UCSD-AML1 (cell line): Measurements from ENCODE around the gene TNRC18.
A peak's percentile ranks its signal among the peaks of the same experiment; 100 is the strongest.

ENCODE experiments used
- DNase-seq: peaks from one replicate; lab custom pipeline; 2025; ENCODE audit not compliant: unreplicated experiment; lab: John Stamatoyannopoulos, UW

Gene TNRC18

DNA sequence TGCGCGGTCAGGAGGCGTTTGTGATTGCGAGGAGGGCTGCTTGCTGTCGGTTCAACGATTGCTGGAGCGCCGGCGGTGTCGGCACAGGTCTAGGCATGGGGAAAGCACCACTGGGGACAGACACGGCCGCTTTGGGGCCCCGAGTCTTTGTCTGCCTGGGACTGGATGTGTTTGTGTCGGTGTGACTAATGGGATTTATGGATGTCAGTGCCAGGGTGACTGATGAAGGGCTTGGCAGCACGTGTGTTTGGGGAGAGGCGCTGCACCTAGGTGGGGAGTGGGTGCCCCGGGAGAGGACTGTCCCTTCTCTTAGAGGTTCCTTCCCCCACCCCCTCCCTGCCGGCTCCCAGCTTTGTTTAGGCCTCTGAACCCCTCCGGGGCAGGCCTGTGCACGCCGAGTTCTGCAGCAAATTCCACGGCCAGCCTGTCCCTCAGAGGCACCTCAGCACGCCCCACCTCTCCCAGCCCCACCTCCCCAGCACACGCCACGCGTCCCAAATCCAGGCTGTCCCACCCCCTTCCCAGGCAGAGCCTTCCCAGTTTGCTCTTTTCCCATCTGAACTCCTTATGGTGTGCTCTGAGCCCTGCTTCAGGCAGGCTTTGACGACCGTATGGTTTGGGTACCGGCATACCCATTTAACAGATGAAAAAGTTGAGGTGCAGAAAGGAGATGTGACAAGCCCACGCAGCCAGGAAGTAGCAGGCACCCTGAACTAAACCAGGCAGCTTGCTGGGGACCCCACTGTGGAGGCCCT, 6.4 kb upstream of the TNRC18 start:
- DNase-seq, result no peak

DNA sequence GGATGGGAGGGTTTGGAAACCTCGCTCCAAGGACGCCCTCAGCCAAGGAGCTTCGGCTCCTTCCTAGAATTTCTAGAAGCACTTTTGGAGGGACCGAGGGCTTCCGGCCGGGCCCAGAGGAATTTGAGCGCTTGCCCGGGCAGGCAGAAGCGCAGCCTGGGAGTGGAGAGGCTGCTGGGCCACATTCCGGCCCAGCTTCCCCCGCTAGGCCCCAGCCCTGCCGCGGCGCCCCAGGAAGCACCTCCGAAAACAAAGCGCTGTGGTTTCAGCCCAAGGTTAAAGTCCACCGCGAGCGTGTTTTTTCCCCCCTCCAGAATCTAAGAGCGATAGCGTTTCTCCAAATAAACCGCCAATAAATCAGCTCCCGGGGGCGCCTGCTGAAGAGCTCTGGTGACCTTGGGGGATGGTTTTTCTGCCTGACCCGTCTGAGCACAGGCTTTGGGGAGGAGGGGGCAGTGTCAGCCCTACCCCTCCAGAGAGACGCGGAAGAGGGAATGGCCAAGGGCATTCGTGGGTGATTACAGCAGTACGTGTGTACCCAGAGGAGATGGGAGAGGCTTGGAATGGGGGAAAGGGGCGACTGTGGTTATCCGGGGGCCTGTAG, 5.7 kb upstream of the TNRC18 start:
- peak; percentile 51 for DNase-seq

DNA sequence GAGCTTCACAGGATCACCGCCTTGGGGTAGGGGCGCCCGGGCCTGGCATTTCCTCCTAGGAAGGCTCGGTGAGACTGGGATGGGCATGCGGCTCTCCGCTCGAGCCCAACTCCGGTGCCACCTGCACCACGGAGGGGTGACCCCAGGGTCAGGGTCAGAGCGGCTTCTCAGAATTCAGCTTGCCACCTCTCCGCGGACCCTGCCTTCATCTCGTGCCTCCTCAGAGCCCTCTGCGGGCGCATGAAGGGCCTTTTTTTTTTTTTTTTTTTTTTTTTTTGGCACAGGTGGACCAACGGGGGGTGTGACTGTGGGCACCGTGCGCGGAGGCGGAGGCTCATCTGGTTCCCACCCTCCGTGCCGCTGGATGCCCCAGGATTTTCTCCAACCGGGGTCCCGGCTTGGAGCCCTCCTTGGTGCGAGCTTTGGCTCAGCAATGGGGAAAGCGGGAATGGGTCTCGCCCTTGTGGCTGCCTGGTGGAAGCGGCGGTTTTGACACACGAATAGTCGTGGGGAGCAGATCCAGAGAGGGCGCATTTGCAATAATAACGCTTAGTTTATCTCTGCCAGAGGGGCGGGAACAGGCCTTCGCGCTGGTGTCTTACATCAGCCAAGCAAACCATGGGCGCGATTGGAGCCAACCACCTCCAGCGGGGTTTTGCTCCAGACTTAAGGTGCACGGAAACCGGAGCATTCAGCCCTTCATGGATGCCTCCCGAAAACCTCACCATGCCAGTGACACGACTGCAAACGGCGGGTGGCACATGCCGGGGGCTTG, 5.0 kb upstream of the TNRC18 start:
- peak; percentile 55 for DNase-seq

DNA sequence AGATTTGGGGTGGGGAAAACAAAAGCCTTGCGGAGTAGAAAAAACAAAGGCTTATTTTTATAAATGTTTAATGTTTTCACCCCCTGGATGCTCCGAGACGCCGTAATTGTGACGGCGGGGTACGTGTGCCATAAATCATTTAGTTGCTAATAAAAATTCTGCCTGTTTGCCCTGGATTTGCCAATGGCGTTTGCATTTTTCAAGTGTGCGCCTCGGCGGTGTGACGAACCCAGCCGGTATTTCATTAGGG, 2.5 kb upstream of the TNRC18 start:
- DNase-seq, result no peak

DNA sequence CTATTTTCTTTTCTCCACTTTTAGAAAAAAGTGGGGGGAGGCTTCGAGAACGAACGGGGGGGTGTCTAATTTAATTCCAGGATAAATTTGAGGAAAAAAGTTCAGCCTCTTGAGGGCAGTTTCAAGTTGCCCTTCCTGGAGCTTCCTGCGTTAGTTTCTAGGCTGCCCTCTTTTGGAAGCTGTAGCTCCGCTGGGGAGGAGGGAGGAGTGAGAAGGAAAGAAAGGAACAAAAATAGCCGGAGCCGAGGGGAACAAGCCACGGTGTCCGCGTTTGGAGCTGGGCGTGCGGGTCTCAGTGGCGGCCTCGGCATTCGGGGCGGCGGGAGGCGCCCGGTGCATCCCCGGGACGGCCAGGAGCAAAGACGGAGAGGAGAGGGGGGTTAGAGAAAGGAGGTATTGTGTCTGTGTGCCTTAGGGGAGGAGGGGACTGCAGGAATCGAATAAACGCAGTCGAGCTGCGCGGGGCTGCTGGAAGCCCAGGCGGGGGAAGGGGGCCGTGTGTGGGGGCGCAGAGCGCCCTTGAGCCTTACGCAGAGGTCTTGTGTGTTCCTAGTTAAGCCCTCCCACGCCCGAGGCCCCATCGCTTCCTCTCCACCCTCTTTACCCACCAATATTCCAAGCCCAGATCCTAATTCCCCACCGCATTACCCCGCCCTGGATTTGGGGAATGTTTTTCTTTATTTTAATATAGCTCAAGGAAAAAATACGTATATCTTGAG, 2.0 kb upstream of the TNRC18 start:
- peak; percentile 54 for DNase-seq

DNA sequence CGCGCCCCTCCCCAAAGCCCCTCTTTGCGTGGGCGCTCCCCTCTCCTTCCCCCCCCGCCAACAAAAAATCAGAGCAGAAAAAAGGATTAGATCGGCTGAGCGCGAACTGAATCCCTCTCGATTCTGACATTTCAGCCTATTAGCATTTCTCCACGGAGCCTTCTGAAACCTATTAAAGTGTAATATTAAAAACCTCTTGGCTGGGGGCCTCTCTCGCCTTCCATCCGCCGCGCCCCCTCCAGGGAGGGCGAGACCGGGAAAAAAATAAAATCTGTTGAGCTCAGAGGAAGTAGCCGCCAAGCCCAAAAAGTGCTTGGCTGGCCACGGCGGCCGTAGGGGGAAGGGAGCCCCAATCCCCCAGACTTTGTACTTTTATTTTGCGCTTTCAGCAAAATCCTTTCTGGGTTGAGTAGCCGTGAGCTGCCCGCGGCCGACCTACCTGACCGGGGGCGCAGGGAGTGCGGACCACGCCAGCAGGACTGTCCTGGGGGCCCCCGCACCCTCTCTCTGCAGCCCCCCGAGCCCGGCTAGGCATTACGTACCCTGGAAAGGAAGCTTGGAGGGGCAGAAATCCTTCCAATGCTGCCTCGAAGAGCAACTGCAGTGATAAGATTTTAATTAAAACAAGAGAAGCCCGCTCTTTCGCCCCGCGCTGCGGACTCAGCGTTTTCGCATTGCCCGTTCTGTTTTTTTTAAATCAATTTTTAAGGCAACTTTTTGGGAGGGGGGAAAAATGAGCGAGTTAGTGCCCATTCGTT, 1.3 kb upstream of the TNRC18 start:
- peak; percentile 16 for DNase-seq

DNA sequence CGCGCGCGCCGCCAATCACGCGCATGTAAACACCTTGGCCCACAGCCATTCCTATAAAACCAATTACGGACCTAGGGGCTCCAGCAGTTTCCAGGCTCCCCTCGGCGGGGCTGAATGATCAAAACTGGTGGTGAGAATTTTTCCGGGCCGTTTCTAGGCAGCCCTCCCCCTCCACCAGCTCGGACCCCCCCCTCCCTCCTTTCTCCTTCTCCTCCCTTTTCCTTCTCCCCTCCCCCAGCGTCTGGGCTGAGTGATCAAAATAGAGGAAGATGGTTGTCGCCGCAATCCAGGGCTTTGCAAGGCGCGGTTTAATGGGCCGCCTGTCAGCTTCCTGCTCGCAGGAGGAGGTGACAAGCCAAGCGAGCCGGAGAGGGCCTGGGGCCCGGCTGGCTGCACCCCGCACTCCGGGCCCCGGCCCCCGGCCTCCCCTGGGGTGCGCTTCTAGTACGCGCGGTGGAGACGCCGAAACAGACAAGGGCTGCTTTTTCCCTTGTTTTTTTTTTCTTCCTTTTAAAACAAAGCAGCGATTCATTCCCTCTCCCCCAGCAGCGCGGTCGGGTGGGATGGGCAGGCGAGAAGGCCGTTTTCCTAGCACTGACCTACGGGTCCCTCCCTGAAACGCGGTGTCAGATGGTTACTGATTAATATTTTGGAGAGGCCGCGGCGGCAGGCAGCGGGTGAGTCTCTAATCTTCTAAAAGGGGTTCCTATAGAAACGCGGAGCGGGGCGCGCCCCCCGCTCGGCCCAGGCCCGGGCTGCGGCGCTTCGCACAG, 528 bp upstream of the TNRC18 start:
- DNase-seq, result peak; percentile 88

DNA sequence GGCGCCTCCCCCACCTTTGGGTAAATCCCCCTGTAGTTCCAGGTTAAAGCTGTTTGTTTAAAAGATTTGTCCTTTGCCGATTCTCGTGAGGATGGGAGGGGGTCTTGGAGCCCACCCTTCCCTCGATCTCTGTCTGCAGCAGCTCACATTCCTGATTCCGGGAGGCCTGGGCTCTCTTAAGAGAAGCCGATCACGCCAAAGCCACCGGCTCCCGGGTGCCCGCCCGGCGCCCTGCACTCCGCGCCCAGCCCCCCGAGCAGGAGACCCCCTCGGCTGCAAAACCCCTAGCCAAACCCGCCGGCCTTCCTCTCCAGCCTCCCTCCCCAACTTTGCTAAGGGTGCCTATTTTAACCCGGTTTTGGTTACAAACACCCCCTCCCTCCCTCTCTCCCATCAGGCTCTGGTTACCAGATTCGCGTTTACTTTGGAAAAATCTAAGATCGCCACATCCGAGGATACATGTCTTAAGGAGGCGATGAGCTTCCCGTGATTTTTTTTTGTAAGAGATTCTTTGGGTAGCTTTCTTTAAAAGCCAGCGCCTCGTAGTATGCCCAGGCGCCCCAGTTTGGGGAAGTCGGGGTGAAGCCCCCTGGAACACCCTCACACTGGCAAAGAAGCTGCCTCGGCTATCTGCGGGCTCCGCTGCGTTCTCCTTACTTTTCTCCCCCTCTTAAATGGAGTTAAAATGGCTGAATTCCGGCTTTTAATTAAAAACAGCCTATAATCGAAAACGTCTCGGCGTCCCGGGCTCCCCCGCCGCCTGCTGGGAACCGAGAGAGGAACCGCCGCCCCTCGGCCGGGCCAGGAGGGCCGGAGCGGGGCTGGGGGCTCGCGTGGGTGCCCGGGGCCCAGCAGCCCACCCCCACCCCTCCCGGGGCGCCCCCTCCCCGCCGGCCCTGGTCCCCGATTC, 983 bp downstream of the TNRC18 start:
- no peak for DNase-seq

DNA sequence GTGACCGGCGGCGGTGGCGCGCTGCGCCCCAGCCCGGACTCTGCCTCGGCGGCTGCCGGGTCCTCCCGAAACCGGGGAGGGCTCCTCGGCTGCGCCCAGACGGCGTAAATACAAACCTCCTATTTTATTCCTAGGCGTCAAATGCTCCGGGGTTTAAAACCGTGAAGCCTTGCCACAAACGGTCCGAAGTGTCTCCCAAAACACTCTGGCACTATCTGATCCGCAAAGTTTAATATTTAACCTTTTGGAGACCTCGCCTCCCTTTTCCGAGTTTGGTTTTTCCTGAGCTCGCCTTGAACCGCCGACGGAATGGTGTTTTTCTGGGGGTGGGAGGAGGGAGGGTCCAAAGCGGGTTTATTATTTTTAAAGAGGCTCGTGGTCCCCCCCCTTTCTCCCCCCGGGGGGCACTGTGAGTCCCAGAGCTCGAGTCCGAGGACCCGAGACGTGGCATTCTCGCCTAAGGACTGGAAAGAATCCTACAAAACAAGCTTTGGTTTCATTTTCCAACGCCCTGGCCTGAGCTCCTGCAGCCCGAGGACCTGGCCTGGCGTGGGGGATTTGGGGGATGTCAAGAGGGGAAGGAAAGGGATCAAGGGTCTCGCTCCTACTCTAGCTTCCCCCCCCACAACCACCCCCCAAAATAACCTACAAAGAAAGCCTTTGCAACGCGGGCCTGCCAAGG, 1.8 kb downstream of the TNRC18 start:
- no peak for DNase-seq

DNA sequence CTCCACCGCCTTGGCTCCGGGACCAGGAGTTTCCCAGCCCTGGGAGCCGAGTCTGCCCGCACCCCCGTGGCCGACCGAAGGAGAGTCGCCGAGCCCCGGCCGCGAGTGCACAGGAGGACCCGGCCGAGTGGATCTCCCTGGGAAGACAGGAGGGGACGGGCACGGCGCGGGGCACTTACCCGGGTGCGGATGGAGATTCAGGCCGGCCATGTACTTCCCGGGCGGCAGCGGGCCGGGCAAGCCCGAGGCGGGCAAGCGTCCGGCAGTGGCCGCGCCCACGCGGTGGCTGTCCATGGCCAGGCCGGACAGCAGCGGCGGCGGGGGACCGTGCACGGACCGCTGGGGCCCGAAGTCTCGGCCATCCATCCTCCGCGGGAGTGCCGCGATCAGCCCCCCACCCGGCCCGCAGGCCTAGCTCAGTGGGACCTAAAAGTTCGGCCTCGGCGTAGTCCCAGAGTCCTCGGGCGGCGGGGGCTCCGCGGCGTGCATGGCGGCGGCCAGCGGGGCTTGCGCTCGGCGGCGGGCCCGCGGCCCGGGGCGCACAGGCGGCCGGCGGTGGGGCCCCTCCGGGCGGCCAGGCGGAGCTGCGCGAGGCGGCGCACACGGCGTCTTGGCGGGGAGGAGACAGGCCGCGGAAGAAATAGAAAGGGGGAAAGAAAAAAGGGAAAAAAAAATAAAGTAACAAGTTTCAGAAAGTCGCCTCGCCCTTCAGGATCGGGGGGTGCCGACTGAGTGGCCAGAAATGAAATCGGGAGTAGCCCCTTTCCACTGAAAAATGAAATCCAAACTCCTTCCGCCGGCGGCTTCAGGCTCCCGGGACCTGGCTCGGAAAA, 2.5 kb downstream of the TNRC18 start:
- DNase-seq, result no peak

DNA sequence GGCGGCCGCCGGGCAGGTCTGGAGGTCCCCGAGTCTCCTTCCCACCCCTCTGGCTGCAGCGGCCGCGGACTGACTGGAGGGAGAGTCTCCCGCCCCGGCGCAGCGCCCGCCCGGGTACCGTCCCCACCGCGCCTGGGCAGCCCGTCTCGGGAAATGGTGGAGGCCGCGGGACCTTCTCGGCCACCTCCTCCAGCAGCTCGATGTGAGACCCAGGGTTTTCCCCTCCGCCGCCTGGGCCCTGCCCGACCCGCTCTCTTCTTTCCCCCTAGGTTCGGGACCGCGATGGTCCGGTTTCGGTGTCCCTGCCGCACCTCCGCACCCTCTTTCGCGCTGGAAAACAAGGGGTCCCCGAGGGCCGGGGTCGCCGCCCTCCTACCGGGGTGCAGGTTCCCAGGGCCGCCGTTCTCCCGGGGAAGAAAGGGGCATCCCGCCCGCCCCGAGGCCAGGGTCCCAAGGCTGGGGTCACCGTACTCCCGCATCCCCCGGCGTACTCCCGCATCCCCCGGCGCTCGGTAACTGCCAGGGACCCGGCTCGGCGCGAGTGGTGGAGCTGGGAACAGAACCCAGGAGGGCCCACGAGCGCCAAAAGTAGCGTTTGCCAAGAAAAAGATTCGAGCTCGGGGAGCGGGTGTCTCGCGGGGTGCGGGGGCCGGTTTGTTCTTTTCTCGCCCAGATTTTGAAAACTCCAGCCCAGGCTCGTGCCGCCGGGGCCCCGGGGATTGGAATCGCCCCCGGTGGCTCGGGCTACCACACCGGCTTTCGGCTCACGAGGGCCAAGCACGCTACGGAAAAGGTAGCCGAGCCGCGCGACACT, 3.4 kb downstream of the TNRC18 start:
- no peak for DNase-seq

DNA sequence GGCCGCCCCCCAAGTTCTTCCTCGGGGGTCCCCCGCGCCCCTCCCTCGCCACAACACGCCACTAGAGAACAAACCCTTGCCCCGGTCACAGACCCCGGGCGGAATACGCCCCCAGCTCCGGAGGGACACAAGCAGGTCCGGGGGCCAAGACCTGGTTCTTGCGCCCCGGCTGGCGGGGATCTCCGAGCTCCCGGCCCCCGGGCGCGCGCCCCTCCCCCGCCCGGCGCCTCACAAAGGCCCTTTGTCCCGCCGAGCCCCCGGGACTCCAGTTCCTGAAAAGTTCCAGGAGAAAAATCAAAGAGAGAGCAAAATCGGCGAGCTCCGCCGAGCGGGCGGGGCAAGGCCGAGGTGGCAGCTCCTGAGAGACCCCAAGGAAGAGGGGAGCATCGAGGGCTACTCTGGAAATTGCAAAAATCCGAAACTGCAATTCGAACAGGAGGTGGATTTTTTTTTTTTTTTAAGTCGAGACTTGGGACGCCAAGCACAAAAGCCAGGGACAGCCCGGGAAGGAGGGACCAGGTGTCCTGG, 4.0 kb downstream of the TNRC18 start:
- DNase-seq, result no peak

DNA sequence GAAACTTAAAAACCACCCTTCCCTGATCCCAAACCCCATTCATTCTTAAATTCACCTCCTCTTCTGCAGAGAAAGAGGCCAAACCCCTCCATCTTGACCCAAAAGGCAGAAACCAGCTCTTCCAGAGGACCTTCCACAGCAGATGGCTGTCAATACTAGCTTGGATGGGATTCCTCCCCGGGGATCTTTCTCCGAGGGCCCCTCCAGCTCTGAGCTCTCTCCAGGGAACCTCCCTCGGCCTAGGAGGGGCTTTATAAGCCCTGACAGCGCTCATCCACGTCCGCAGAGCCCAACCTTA, 5.4 kb downstream of the TNRC18 start:
- DNase-seq, result no peak

DNA sequence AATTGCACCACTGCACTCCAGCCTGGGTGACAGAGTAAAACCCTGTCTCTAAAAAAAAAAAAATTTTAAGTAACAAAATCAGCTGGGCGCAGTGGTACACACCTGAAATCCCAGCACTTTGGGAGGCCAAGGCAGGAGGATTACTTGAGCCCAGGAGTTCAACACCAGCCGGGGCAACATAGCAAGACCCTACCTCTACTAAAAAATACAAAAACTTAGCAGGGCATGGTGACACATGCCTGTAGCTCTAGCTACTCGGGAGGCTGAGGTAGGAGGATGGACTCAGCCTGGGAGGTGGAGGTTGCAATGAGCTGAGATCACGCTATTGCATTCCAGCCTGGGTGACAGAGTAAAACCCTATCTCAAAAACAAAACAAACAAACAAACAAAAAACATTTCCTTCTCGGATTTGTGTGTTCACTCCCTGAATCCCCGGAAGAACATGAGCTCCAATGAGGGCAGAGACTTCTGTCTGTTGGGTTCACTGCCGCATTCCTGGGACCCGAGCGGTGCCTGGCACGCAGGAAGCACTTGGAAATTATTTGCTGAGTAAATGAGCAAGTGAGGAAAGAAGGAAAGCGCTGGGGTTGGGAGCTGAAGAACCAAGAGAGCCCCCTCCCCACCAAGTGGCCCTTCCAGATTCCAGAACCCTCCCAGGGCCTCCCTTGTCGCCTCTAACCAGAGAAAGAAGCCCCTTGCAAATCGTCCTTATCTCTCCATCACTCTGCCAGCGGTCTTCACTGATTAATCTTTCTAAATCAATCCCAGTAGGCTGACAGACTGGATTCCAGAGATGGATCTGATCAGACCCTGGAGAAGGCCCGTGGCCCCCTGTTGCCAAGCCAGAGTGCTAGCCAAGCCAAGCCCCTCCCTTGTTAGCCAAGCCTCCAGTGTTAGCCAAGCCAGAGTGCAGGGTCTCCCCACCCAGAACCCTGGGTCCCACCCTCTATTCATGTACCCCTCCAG, 6.2 kb downstream of the TNRC18 start:
- no peak for DNase-seq

DNA sequence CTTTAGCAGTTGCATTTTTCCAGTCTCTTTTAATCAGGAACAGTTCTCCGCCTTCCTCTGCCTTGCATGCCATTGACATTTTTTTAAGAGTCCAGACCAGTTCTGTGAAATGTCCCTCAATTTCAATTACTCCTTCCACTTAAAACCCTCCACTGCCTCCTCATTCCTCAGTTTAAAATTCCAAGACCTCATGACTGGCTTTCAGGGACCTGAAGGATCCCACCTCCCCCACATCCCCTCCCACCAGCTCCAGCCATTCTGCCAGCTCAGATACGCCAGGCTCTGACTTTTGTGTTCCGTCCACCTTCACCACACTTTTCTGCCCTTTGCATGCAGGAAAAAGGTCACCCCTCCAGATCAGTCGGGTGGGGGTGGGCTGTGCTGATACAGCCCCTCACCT, 8.7 kb downstream of the TNRC18 start:
- no peak for DNase-seq

DNA sequence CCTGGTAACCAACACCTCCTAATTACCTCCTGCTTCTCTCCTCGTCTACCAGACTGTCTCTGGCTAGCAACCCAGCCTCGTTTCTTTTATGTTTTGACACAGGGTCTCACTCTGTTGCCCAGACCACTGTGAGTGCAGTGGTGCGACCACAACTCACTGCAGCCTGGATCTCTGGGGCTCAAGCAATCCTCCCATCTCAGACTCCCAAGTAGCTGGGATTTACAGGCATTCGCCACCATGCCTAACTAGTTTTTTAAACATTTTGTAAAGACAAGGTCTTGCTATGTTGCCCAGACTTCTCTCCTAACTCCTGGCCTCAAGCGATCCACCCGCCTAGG, 10.2 kb downstream of the TNRC18 start:
- no peak for DNase-seq
